RWPE2 (cell line): ENCODE results near the gene B3GNT9.

ENCODE experiments used
- ATAC-seq: fragments of 200-7000 bp; cut with Tn5 transposase; 3 replicates; pipeline ENCODE4 v1.9.1; 2021; ENCODE audit warnings: low read depth
- DNase-seq: peaks from one replicate; pipeline ENCODE4 v3.0.0-alpha.2; 2020; ENCODE audit warnings: low spot score
- H3K27ac ChIP-seq: fragments of 450-650 bp; 2 replicates; pipeline ENCODE4 v1.5.1; 2017; ENCODE audit warnings: mild to moderate bottlenecking; ENCODE audit not compliant: poor library complexity, severe bottlenecking
- H3K27me3 ChIP-seq: fragments of 250-450 bp; sonication (Bioruptor Pico); 2 replicates; pipeline ENCODE4 v1.5.1; 2021; ENCODE audit warnings: mild to moderate bottlenecking, moderate library complexity; ENCODE audit not compliant: insufficient read depth, poor library complexity, severe bottlenecking
- H3K36me3 ChIP-seq: fragments of 250-450 bp; sonication (Bioruptor Pico); 2 replicates; pipeline ENCODE4 v1.5.1; 2020; ENCODE audit warnings: low read depth, mild to moderate bottlenecking, moderate library complexity
- H3K4me1 ChIP-seq: fragments of 250-450 bp; sonication (Bioruptor Pico); 2 replicates; pipeline ENCODE4 v1.5.1; 2021; ENCODE audit warnings: mild to moderate bottlenecking, moderate library complexity; ENCODE audit not compliant: insufficient read depth, poor library complexity, severe bottlenecking
- H3K4me3 ChIP-seq: fragments of 250-450 bp; sonication (Bioruptor Pico); 2 replicates; pipeline ENCODE4 v1.5.1; 2021; ENCODE audit warnings: mild to moderate bottlenecking, moderate library complexity; ENCODE audit not compliant: severe bottlenecking
- H3K9me3 ChIP-seq: fragments of 250-450 bp; sonication (Bioruptor Pico); 2 replicates; pipeline ENCODE4 v1.5.1; 2021; ENCODE audit warnings: mild to moderate bottlenecking, moderate library complexity; ENCODE audit not compliant: severe bottlenecking
- CTCF ChIP-seq: fragments of 450-650 bp; IDR thresholded peaks from one replicate; pipeline ENCODE4 v1.5.1; 2017; ENCODE audit warnings: mild to moderate bottlenecking, moderate library complexity; ENCODE audit not compliant: poor library complexity, severe bottlenecking

The B3GNT9 gene

DNA sequence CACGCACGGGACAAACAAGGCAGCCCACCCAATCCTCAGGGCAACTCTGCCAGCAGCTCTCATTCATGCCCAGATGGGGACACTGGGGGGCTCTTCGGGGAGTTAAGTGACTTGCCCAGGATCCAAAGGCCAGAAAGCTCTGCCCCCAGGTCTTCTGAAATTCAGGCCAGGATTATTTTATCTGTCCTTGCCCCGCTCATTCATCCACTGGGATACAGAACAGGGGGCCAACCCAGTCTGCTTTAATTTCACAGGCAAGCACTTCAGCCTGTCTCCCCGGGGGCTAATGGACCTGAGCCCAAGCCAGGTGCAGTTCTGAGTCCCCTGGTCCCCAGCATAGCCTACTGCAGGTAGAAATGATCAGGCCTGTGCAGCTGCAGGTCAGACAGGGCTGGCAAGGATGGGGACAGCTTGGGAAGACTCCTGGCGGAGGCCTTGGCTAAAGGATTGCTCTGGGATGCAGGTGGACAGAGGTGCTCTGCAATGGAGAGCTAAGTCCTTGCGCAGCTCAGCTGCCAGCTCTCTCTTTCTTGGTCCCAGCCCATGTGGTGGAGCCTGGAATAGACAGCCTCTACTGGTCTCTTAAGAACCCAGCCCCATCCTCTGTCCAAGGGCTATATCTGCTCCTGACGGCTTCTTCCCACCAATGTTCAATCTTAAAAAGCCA lies 766 bp upstream of the B3GNT9 start:
- no peaks in the 10 kb centered on the region for H3K4me1 ChIP-seq
- H3K4me3 ChIP-seq = no peak overlapping the region
- H3K27ac ChIP-seq = peak overlapping the region; percentile 42
- no peaks in the 10 kb centered on the region for H3K27me3 ChIP-seq
- no peaks in the 10 kb centered on the region for H3K9me3 ChIP-seq
- DNase-seq (peak; percentile 28), ATAC-seq (no peak)
- H3K36me3 ChIP-seq = peaks cover 16% of the 10 kb centered on the region
- TF ChIP-seq CTCF = no peak

- DNase-seq = no peak
- H3K36me3 ChIP-seq = peaks cover 29% of the 10 kb centered on the region
- TF ChIP-seq CTCF = no peak
- H3K9me3 ChIP-seq = no peaks in the 10 kb centered on the region
- H3K4me1 ChIP-seq = no peaks in the 10 kb centered on the region
- peak overlapping the region; percentile 42 for H3K27ac ChIP-seq
- ATAC-seq = peak; percentile 47
- peak overlapping the region; percentile 57 for H3K4me3 ChIP-seq
- no peaks in the 10 kb centered on the region for H3K27me3 ChIP-seq
Observed at GRCh38 chr16:67150047-67150832, 558 bp downstream of the B3GNT9 start.

GRCh38 chr16:67149276-67150046 lies 1.3 kb downstream of the B3GNT9 start:
- Histone ChIP-seq H3K9me3 (no peaks in the 10 kb centered on the region), H3K27ac (no peak overlapping the region), H3K36me3 (peaks cover 36% of the 10 kb centered on the region), H3K4me1 (no peaks in the 10 kb centered on the region), H3K4me3 (peak overlapping the region; percentile 57), H3K27me3 (no peaks in the 10 kb centered on the region)
- ATAC-seq (no peak), DNase-seq (no peak)
- TF ChIP-seq CTCF = no peak

DNA sequence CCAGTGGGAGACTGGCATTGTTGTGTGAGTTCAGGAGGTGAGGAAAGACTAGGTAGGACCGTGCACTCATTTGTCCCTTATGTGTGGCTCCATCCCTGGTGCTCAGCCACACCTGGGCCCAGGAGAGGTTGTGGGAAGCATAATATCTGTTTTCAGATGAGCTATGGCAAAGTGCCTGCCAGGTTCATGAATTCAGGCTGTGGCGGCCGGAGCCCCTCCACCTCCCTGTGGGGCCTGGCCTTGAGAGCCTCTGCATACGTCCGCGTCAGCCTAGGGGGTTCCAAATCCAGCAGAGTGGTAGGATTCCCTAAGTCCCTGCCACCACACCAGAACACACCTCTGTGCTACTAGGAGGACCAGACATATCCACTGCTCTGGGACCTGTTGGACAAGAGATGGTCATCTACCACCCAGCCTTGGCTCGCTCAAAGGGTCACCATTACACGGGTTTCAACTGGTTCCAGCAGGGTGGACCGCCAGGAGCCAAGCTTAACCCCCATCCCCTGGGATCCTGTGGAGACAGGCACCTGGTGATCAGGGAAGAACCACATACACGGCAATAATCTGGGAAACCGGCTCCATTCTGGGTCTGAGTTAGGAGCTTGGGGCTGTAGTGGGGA lies 2.0 kb downstream of the B3GNT9 start:
- no peaks in the 10 kb centered on the region for H3K9me3 ChIP-seq
- H3K4me3 ChIP-seq = no peak overlapping the region
- TF ChIP-seq CTCF = no peak
- no peaks in the 10 kb centered on the region for H3K27me3 ChIP-seq
- DNase-seq = no peak
- no peaks in the 10 kb centered on the region for H3K4me1 ChIP-seq
- ATAC-seq = no peak
- H3K27ac ChIP-seq = no peak overlapping the region
- peaks cover 39% of the 10 kb centered on the region for H3K36me3 ChIP-seq
